Measurements from ENCODE around the gene FGF14.

Gene FGF14

GRCh38 chr13:101703081-101703480, 698.8 kb downstream of the FGF14 start:
- DNase-seq = no peak

GRCh38 chr13:101700598-101700997, 701.2 kb downstream of the FGF14 start:
- no peak for DNase-seq

DNA sequence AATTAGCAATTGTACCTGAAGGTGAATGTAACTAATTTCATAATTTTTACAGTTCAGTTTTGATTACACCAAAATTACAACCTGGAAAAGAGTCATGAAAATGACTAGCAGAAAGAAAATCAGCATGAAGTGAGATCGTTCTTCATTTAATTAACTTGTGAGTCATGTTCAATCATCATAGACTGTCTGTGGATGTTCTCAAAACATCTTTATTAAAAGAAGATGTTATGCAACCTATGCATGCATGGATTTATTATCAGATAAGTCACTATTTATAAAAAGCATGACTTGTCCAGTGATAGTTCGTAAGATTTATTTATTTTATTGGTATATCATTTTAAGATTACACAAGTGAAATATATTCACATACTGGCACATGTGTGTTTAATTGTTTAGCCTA, 703.4 kb downstream of the FGF14 start:
- no peak for DNase-seq

GRCh38 chr13:101697745-101698144, 704.1 kb downstream of the FGF14 start:
- DNase-seq = no peak

- no peak for DNase-seq
Measured at GRCh38 chr13:101695870-101696516, 705.9 kb downstream of the FGF14 start.

DNA sequence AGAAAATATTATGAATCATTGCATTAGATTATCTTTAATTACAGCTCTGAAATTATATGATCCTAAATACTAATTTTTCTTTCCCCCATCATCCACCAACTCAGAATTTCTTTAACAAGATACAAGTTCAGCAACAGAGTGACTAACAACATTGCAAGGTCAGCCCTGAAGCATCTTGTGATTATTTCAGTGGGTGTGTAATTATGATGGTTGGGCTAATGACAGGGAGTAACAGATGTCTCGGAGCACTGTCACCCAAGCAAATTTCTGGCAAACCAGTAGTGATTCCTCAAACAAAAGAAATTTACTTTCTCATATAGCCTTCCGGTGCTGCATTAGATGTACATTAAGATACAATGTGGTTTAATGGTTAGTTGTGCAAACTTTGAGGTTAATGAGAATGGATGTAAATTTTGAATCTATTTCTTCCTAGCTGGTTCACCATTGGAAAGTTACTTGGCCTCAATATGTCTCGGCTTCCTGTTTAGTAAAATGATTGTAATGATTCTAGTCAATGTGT, 710.4 kb downstream of the FGF14 start:
- no peak for DNase-seq

GRCh38 chr13:101690871-101691270, 711.0 kb downstream of the FGF14 start:
- DNase-seq = no peak

- no peak for DNase-seq
Measured at GRCh38 chr13:101686003-101686402, 715.8 kb downstream of the FGF14 start.

DNA sequence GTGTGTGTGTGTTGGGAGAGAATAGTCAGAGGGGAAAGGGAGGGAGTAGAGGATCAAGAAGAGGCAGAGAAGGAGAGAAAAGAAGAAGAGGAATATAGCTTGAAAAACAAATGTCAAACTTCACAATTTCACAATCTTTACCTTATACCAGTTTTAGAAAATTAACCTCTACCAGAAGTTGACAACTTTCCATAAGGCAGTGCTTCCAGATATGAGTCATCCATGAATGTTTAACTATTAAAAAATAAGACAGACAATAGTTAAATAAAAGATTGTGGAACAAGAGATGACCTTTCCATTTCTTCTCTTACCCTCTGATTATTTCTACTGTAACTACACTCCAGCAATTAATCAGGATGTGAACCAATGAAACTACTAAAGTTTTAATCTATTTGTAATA, 720.0 kb downstream of the FGF14 start:
- DNase-seq = no peak

GRCh38 chr13:101673360-101674105, 728.3 kb downstream of the FGF14 start:
- DNase-seq = no peak

DNA sequence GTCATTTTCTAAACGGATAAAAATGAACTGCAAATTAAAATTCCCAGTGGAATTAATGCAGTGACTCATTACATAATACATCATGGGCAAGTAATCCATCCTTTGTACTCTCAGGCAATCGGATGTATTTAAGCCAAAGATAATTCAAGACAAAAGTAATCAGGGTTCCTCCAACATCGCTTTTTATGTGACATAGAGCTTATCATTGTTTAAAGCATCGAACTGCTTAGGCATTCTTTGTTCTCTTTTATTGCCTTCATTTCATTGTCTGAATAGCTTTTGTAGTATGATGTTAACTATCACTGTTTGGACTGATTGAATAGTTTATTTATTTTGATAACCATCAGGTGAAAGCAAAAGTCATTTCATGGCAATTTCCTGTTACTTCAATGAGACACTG, 740.0 kb downstream of the FGF14 start:
- no peak for DNase-seq

Data from activated naive CD4-positive, alpha-beta T cell treated with Interleukin-2 at 50 U/mL for 16 hours (primary cell).